ENCODE results near the gene MC2R.

DNA sequence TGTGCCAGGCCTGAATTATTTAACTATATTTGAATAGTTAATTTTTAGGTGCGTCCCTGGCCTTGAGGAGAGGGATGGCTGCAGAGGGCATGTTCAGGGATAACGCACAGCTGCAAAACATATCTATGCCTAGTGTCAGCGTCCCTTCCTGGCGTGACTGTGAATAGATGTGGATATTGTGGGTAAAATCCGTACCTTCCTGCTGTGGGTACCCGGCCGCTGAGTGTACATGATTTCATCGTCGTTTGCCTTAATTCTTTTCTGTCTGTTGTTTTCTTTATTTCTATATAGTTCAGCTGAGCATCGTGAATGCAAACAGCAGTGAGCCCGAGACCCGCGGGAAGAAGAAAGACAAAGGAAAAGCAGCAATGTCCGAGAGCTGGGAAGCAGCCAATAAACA is 25.0 kb upstream of the MC2R start:
- TF ChIP-seq EZH2 (IDR thresholded peaks at IDR 0.05; ENCODE audit: insufficient read depth, poor library complexity, severe bottlenecking) = no peak
- no peak for TF ChIP-seq EZH2phosphoT487 (IDR thresholded peaks at IDR 0.05; ENCODE audit: insufficient read depth, low read depth)
